BJ (cell line): ENCODE measurements around the gene POR. TPM values are rescaled to one million over a fixed set of nuclear protein-coding genes. Genes with fewer than 3 reads are reported as not detected.

Source experiments
- CTCF ChIA-PET: fragments of 350-600 bp; formaldehyde crosslinking; extraction: SDS; loops from one replicate; lab custom pipeline; 2021; ENCODE audit warnings: antibody characterized with exemption, inconsistent platforms; lab: Yijun Ruan, JAX
- POLR2A ChIA-PET: fragments of 300-600 bp; sonication (Branson Sonifier 250); formaldehyde crosslinking; extraction: SDS; loops from one replicate; lab custom pipeline; 2021; ENCODE audit warnings: antibody characterized with exemption; lab: Charles Lee
- DNase-seq: peaks from one replicate; pipeline ENCODE4 v3.0.0-alpha.2; 2011; ENCODE audit warnings: low read depth
- H3K27me3 ChIP-seq: 2 replicates; pipeline ENCODE4 v1.6.0; 2011; ENCODE audit warnings: low read length; ENCODE audit not compliant: control insufficient read depth, insufficient read depth
- H3K36me3 ChIP-seq: 2 replicates; pipeline ENCODE4 v1.5.1; 2011; ENCODE audit warnings: low read length; ENCODE audit not compliant: control insufficient read depth, insufficient read depth
- H3K4me3 ChIP-seq: 2 replicates; pipeline ENCODE4 v1.5.1; 2011; ENCODE audit warnings: low read depth, mild to moderate bottlenecking, control low read depth, low read length
- CTCF ChIP-seq: IDR thresholded peaks from 2 replicates; pipeline ENCODE4 v1.5.1; 2011; ENCODE audit warnings: low read depth, mild to moderate bottlenecking, control low read depth, inconsistent platforms, low read length, moderate library complexity; ENCODE audit not compliant: insufficient read depth
- polyA plus RNA-seq: library from polyadenylated mRNA; depleted of rRNA; stranded (reverse); fragments of >200 nt; gene quantifications from 2 replicates; pipeline ENCODE4 v1.2.3, GENCODE V29; 2011

Gene POR
- polyA plus RNA-seq, 1 experiment = 63.4 TPM

GRCh38 chr7:75943864-75944263 lies 28.9 kb downstream of the POR start:
- H3K4me3 ChIP-seq = no peak overlapping the region
- POLR2A ChIA-PET = no interaction called here
- CTCF ChIA-PET = no interaction called here
- no peak for TF ChIP-seq CTCF
- no peak for DNase-seq
- H3K27me3 ChIP-seq = no peaks in the 10 kb centered on the region
- H3K36me3 ChIP-seq = peaks cover 1% of the 10 kb centered on the region; the same call in 1 of the 2 replicates

DNA sequence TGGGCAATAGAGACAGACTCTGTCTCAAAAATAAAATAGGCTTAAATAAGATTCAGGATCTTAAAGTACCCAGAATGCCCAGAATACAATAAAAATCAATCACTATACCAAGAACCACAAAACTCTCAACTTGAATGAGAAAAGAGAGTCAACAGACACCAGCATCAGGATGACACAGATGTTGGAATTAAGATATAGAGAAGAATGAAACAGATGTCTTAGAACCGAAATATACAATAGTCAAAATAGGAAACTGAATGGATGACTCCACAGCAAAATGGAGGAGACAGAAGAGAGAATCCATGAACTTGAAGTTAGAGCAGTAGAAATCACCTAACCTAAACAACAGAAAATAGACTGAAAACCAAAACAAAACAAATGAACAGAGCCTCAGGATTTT lies 29.6 kb downstream of the POR start:
- Histone ChIP-seq H3K4me3 (no peak overlapping the region), H3K27me3 (no peaks in the 10 kb centered on the region), H3K36me3 (peaks cover 1% of the 10 kb centered on the region; the same call in 1 of the 2 replicates)
- CTCF ChIA-PET = no interaction called here
- TF ChIP-seq CTCF = no peak
- POLR2A ChIA-PET = no interaction called here
- DNase-seq = no peak

GRCh38 chr7:75945297-75946168 lies 30.6 kb downstream of the POR start:
- no peak for DNase-seq
- ChIA-PET CTCF (no interaction called here), POLR2A (no interaction called here)

DNA sequence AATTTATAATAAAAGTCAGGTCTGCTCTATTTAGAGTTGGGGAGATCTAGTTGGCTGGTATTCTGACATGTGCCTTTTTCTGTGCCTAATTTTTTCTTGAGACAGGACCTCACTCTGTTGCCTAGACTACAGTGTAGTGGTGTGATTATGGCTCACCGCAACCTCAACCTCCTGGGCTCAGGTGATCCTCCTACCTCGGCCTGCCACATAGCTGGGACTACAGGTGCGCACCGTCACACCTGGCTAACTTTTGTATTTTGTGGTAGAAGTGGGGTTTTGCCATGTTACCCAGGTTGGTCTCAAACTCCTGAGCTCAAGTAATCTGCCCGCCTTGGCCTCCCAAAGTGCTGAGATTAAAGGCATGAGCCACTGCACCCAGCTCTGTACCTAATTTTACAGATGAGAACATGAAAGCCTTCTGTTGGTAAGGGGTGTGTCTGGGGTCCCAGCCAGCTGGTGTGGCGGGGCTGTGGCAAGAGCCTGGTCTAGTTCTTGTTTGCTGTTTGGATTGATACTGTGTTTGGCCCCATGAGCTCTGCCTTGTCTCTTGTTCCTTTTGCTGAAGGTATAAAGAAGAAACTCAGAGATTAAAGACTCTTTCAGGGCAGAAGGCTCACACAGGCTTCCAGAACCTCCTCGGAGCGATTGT lies 31.4 kb downstream of the POR start:
- TF ChIP-seq CTCF = no peak
- Histone ChIP-seq H3K27me3 (no peaks in the 10 kb centered on the region), H3K4me3 (no peak overlapping the region), H3K36me3 (peaks cover 1% of the 10 kb centered on the region; the same call in 1 of the 2 replicates)
- no peak for DNase-seq
- POLR2A ChIA-PET = no interaction called here
- CTCF ChIA-PET = interaction anchor here (0.9 kb wide), 1 partner anchor 11 kb away, joined by 3 read pairs; no protein-coding TSS in a partner anchor

More at GRCh38 chr7:75945297-75946168, 30.6 kb downstream of the POR start:
- Histone ChIP-seq H3K27me3 (no peaks in the 10 kb centered on the region), H3K4me3 (no peak overlapping the region), H3K36me3 (peaks cover 1% of the 10 kb centered on the region; the same call in 1 of the 2 replicates)
- TF ChIP-seq CTCF = no peak

GRCh38 chr7:75948179-75948578 lies 33.2 kb downstream of the POR start:
- Histone ChIP-seq H3K27me3 (no peaks in the 10 kb centered on the region), H3K4me3 (no peak overlapping the region), H3K36me3 (peaks cover 1% of the 10 kb centered on the region; the same call in 1 of the 2 replicates)
- ChIA-PET POLR2A (no interaction called here), CTCF (interaction anchor here (2.2 kb wide), 1 partner anchor 10 kb away, joined by 6 read pairs; no protein-coding TSS in a partner anchor)
- DNase-seq = no peak
- TF ChIP-seq CTCF = no peak
